ENCODE data around the gene WFS1.

The WFS1 gene

DNA sequence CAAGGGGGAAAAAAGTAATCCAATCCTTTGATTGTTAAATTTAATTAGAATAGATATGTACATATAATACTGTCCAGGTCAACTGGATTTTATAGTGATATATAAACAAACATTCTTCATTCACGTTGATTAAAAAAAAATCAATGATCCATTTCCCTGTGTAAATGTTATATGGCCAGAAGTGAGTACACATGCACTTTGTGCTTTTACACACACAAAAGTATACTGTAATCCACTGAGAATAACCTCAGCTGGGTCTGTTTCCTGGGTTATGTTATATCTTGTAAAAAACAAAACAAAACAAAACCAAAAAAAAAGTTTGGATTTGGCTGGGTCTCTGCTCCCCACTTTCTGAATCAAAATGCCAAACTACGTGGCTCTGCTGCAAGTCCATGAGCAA lies 51.7 kb downstream of the WFS1 start:
- TF ChIP-seq ZNF274 (IDR thresholded peaks at IDR 0.05; ENCODE audit: low read depth, low read length) = no peak
- no peak overlapping the region for H3K4me3 ChIP-seq (ENCODE audit: low read length)

DNA sequence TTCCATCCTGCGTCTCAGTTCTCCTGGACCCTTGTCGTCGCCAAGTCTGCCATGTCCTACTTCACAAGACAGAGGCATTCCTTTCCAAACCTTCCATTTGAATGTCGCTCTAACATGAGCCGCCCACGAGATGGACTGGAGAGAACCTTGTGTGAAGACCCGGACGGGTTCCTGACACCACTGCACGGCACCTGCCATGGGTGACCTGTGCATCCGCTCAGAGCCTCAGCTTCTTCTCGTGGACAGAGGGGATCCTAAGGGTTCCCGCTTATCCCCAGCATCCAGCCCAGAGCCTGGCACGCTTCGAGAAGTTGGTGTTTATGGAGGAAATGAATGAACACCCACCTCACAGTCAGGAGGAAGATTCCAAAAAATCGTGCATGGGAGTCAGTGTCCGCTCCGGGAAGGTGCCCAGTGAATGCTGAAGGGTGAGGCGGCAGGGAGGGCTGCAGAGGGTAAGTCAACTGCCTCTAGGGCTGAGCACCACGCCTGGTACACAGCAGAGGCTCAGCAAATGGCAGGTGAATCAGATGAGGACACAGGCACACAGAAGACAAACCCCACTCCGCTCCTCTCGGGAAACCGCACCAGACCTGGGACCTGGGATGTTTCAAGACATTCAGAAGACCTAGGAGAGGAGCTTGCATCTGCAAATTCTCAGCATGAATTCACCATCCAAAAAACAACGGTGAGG lies 52.6 kb downstream of the WFS1 start:
- TF ChIP-seq ZNF274 (IDR thresholded peaks at IDR 0.05; ENCODE audit: low read depth, low read length) = no peak
- no peak overlapping the region for H3K4me3 ChIP-seq (ENCODE audit: low read length)

DNA sequence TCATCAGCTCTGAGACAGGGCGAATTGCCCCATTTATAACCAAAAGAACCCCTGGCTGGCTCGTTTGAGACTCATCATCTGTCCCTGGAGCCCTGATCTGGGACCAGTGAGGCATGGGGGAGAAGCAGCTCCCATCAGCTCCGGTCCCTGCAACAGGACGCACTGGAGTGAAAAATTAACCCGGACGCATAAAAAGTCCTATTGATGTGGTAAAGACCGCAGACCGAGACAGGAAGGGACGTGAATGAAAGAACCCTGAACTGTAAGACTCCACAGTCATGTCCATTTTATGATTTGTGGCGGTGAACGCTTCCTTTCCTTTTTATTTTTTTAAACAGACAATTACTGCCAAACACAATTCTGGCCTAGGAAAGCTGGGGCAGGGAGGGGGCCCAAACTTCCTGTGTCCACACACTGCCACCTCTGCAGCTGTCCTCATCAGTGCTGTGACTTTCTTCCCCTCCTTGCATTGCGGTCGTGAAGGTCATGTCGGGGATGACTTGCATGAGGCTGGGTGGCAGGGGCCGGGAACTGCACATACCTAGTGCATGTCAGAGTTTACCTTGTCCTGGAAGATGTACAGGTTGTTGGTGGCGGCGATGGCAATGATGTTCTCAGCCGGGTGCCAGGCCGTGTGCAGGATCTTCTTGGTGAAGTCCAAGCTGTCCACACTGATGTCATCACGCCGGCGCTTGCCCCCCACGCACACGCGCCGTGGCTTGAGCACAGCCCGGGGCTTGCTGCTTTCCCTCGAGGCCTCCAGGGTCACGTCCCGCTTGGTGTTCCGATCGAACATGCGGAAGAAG lies 53.3 kb downstream of the WFS1 start:
- no peak for TF ChIP-seq ZNF274 (IDR thresholded peaks at IDR 0.05; ENCODE audit: low read depth, low read length)
- H3K4me3 ChIP-seq (ENCODE audit: low read length) = no peak overlapping the region

DNA sequence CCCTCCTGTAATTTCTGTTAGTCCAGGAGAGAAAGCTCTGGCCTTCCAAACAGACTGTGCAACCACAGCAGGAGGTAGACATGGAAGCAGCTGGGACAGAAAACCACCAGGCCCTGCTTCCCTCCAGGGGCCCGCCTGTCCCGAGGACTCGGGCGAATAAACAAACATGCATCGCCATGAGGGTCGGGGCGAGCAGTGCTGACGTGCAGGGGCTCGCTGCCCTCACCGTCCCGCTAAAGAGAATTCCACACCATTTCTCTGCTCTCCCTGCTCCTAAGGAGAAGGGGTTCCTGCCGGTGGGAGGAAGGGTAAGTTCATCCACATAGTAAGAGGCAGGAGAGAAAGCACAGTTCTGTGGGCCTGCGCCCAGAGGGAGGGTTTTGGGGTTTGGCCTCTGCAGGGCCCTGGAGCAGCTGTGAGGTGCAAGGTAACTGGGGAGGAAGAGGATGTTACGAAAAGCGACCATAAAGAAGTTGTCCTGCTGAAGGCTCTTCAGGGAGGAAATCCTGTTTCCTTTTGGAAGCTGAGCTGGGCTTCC lies 54.9 kb downstream of the WFS1 start:
- no peak overlapping the region for H3K4me3 ChIP-seq (ENCODE audit: low read length)
- TF ChIP-seq ZNF274 (IDR thresholded peaks at IDR 0.05; ENCODE audit: low read depth, low read length) = no peak

DNA sequence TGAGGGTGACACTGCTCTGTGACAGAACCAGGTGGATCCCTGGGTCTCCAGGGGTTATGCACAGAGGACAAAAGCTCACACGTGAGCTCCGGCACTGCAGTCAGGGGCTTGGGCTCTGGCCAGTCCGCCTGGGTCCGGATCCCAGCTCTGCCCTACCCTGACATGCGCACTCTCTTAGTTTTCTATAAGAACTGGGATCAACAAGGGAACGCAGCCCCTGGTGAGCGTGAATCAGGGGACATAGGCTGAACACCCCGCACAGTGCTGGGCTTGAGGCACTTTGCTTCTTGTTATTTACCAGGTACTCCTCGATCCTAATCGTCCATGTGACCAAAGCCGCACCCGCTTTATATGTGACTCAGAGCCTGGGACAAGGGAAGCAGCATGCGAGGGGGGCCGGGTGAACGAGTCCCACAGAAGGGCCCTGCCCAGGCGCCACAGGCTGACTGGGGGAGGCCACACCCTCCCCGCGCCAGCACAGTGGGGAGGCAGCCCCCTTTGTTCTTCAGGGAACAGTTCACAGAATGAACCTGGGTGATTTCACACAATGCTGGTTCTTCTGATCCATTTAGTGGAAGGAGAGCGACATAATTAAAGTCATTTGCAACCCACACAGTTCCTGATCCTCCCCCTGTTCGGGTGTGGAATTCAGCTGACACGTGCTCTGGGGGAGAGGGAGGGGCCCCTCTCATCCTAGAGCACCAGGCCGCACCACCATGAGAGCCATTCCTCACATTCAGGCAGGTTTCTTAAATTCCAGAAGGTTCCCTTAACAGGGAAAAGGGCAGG lies 55.5 kb downstream of the WFS1 start:
- no peak overlapping the region for H3K4me3 ChIP-seq (ENCODE audit: low read length)
- TF ChIP-seq ZNF274 (IDR thresholded peaks at IDR 0.05; ENCODE audit: low read depth, low read length) = no peak

DNA sequence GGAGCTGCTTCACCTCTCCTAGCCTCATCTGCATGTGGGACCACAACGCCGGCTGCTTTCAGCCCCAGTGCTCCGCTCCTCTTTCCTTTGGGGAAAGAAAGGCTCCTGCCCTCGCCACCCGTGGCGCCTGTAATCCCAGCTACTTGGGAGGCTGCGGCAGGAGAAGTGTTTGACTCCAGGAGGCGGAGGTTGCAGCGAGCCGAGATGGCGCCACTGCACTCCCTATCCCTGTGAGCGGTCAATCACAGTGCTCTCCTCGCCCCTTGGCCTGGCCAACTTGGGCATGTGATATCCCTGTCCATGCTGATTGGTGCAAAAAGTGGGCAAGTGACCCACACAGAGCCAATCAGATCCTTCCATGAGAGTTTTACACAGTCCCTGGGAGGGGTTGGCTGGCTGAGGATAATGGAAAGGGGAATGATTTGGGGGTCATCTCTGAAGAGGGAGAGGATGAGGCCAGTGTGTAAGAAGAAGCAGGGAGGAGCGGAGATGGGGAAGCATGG lies 56.2 kb downstream of the WFS1 start:
- no peak for TF ChIP-seq ZNF274 (IDR thresholded peaks at IDR 0.05; ENCODE audit: low read depth, low read length)
- no peak overlapping the region for H3K4me3 ChIP-seq (ENCODE audit: low read length)

DNA sequence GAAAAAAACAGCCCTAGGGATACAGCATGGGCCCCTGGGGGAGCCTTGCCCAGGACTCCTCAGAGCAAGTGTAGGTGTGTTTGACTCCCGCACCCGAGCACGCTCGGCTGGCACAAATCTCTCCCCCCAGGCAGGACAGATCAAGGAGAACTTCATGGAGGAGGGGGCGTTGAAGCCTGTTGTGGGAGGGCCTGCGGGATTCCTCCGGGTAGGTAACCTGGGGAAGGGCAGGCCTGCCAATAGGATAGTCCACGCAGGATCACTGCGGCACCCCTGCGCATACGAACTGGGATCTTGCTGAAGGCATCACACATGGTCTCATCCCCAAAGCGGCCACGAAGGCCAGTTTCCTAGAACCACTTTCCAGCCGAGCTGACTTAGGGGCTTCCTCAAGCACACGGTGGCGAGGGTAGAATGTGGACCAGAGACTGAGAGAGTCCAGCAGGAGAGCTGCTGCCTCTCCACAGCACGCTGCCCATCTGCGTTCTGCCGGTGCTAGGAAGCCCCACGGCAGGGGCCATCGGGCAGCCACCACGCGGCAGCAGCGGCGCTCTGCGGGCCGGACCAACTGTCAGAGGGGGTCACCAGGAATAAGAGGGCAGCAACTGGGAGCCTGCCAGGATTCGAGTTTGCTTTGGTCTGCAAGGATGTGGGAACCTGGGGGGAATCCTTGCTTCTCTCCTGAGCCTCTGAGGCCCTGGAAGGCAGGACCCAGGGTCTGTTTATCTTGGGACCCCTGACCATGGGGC lies 56.8 kb downstream of the WFS1 start:
- TF ChIP-seq ZNF274 (IDR thresholded peaks at IDR 0.05; ENCODE audit: low read depth, low read length) = no peak

DNA sequence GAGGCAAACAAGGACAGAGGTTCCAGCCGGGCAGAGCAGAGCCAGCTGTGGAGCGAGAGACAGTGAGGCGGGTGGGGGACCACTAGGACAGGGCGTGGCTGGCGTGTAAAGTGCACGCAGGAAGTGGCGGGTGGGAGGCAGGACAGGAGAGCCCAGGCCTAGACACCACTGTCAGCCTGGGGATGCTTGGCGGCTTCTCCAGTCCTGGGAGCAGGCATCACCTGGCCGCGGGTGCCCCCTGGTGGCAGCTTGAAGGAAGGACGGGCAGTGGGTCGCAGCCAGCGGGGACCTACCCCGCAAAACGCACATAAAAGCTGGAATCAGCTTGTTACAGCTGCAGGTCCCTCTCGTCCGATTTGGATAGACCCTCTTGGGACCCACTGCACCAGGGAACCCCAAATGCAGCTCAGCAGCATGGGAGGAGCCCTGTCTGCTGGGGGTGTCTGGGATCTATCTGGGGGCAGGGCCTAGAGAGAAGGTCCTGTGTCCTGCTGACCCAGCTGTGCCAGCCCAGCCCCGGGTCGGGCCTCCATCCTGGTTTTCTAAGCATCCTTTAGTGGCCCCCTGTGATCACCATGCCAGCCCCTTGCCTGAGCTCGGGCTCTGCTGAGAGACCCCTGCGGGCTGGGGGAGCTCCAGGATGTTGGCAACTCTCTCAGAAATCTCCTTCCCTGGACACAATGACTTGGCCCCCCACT lies 57.7 kb downstream of the WFS1 start:
- H3K4me3 ChIP-seq (ENCODE audit: low read length) = no peak overlapping the region
- TF ChIP-seq ZNF274 (IDR thresholded peaks at IDR 0.05; ENCODE audit: low read depth, low read length) = no peak

More for the DNA sequence above, 56.8 kb downstream of the WFS1 start:
- H3K4me3 ChIP-seq (ENCODE audit: low read length) = no peak overlapping the region

DNA sequence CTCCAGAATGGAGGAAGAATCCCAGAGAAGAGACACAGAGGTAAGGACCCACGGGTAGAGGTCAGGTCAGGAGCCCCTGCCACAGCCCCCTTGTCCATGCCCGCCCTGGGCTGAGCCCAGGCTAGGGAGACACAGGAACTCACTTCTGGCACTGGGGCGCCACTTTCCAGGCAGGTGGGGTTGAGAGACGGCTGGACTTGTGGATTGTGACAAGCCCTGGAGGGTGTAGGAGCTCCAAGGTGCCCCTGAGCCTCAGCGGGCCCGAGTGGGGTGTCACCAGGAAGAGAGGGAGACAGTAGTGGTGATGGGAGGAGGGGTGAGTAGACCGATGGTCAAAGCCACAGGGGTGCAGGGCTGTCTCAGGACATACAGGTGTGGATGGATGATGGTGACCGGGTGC lies 58.9 kb downstream of the WFS1 start:
- TF ChIP-seq ZNF274 (IDR thresholded peaks at IDR 0.05; ENCODE audit: low read depth, low read length) = no peak
- no peak overlapping the region for H3K4me3 ChIP-seq (ENCODE audit: low read length)

DNA sequence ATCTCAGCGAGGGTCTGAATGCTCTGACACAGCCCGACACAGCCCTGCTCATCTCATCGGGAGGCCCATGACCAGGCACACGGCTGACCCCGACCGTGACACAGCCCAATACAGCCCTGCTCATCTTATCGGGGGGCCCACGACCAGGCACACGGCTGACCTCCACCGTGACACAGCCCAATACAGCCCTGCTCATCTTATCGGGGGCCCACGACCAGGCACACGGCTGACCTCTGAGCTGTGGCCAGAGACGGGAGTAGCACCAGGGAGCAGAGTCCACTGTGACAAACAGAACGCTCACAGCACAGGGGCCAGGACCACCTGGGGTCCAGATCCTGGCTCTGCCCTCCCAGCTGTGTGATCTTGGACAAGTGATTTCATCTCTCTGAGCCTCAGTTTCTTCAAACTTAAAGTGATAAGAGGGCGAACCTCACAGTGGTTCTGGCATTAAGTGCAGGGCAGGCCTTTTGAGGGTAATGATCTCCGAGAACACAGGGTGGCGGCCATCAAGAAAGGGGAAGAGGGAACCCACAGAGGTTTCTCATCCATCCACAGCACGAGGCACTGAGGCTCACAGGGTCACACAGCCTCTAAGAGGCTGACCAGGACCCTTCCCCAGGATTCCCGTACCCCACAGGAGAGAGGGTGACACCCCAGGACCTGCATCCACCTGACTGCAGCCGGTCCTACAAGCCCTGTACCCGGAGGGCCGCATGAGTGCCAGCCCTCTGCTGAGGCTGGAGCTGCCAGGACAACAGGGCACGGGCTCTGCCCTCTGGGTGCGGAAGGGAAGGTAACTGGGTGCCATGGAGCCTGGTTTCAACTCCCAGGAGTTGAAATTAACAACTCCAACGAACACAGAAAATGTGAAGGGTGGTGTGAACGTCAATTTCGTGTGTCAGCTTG lies 60.1 kb downstream of the WFS1 start:
- TF ChIP-seq ZNF274 (IDR thresholded peaks at IDR 0.05; ENCODE audit: low read depth, low read length) = no peak
- no peak overlapping the region for H3K4me3 ChIP-seq (ENCODE audit: low read length)

DNA sequence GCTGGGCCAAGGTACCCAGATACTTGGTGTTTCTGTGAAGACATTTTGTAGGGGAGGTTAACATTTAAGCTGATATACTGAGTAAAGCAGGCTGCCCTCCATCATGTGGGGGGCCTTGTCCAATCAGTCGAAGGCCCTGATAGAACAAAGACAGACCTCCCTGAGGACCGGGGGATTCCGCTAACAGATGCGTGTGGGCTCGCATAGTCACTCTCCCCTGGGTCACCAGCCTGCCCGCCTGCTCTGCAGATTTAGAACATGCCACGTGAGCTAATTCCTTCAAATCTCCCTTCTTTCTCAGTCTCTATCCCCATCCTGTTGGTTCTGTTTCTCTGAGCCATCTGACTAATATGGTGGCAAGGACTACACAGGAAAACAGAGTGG lies 60.7 kb downstream of the WFS1 start:
- TF ChIP-seq ZNF274 (IDR thresholded peaks at IDR 0.05; ENCODE audit: low read depth, low read length) = no peak
- H3K4me3 ChIP-seq (ENCODE audit: low read length) = no peak overlapping the region

DNA sequence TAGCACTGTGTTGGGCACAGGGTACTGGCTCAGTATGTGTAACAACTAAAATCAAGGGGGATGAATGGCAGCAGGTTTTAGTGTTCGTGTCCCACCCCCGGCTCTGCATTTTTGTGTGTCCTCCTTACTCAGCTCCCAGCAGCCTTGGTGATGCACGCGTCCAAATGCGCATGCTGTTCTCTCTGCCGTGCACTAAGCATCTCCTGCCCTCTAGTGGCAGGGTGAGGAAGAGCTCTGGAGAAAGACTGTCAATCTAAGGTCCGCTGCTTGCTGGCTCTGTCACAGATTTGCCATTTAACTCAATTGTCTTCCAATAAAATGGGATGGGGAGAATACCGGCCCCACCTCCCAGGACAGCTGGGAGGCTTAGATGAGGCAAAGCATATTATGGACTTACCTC lies 61.4 kb downstream of the WFS1 start:
- no peak for TF ChIP-seq ZNF274 (IDR thresholded peaks at IDR 0.05; ENCODE audit: low read depth, low read length)
- H3K4me3 ChIP-seq (ENCODE audit: low read length) = no peak overlapping the region

All from GM08714 (cell line).